Measurements from ENCODE around the gene BPIFB1.

BPIFB1 gene

GRCh38 chr20:33306228-33306627, 23.2 kb downstream of the BPIFB1 start:
- no peak overlapping the region for H3K27ac ChIP-seq
- no peak overlapping the region for H3K4me3 ChIP-seq
- no peak for DNase-seq (ENCODE audit: low spot score)
- TF ChIP-seq, protein P1, sequence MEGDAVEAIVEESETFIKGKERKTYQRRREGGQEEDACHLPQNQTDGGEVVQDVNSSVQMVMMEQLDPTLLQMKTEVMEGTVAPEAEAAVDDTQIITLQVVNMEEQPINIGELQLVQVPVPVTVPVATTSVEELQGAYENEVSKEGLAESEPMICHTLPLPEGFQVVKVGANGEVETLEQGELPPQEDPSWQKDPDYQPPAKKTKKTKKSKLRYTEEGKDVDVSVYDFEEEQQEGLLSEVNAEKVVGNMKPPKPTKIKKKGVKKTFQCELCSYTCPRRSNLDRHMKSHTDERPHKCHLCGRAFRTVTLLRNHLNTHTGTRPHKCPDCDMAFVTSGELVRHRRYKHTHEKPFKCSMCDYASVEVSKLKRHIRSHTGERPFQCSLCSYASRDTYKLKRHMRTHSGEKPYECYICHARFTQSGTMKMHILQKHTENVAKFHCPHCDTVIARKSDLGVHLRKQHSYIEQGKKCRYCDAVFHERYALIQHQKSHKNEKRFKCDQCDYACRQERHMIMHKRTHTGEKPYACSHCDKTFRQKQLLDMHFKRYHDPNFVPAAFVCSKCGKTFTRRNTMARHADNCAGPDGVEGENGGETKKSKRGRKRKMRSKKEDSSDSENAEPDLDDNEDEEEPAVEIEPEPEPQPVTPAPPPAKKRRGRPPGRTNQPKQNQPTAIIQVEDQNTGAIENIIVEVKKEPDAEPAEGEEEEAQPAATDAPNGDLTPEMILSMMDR (IDR thresholded peaks at IDR 0.05), result no peak

GRCh38 chr20:33306807-33307206, 23.8 kb downstream of the BPIFB1 start:
- no peak overlapping the region for H3K27ac ChIP-seq
- H3K4me3 ChIP-seq, result no peak overlapping the region
- TF ChIP-seq, protein P1 (IDR thresholded peaks at IDR 0.05), result no peak
- DNase-seq (ENCODE audit: low spot score), result no peak

- Histone ChIP-seq H3K27ac (no peak overlapping the region), H3K4me3 (no peak overlapping the region)
- TF ChIP-seq, protein P1 (IDR thresholded peaks at IDR 0.05), result no peak
- no peak for DNase-seq (ENCODE audit: low spot score)
Measured at GRCh38 chr20:33308668-33309067, 25.7 kb downstream of the BPIFB1 start.

DNA sequence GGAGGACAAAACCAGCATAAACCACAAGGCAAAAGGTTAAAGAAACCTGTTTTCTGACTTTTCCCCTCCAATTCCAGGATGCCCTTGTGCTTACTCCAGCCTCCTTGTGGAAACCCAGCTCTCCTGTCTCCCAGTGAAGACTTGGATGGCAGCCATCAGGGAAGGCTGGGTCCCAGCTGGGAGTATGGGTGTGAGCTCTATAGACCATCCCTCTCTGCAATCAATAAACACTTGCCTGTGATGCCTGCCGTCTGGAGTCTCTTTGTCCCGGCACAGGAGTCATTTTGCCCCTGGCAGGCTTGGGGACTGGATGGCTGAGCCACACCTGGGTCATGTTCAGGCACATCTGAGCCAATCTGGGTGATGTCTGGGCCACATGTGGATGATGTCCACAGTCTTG, 26.6 kb downstream of the BPIFB1 start:
- no peak for DNase-seq (ENCODE audit: low spot score)
- Histone ChIP-seq H3K27ac (no peak overlapping the region), H3K4me3 (no peak overlapping the region)
- TF ChIP-seq, protein P1 (IDR thresholded peaks at IDR 0.05), result no peak

GRCh38 chr20:33310327-33310899, 27.4 kb downstream of the BPIFB1 start:
- no peak overlapping the region for H3K4me3 ChIP-seq
- TF ChIP-seq, protein P1 (IDR thresholded peaks at IDR 0.05), result no peak

DNA sequence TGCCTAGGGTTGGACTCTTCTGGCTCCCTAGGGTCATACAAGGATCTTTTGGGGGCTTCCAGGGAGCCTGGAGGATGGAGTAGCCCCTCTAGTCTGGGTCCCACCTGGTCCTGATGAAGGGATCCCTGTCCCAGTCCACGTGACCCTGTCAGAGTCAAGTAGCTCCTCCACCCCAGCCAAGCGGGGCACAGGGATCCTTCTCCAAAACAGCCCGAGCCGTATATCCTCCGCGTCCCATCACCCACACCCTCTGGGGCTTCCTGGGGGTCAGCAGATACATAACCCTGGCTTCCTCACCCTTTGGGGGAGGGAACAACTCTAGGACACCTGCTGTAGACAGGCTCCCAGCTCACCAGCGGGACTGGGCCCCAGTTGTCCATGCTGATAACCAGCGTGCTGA, 28.0 kb downstream of the BPIFB1 start:
- TF ChIP-seq, protein P1 (IDR thresholded peaks at IDR 0.05), result no peak
- no peak for DNase-seq (ENCODE audit: low spot score)
- no peak overlapping the region for H3K27ac ChIP-seq
- H3K4me3 ChIP-seq, result no peak overlapping the region

More at GRCh38 chr20:33310327-33310899, 27.4 kb downstream of the BPIFB1 start:
- H3K27ac ChIP-seq, result no peak overlapping the region
- no peak for DNase-seq (ENCODE audit: low spot score)

DNA sequence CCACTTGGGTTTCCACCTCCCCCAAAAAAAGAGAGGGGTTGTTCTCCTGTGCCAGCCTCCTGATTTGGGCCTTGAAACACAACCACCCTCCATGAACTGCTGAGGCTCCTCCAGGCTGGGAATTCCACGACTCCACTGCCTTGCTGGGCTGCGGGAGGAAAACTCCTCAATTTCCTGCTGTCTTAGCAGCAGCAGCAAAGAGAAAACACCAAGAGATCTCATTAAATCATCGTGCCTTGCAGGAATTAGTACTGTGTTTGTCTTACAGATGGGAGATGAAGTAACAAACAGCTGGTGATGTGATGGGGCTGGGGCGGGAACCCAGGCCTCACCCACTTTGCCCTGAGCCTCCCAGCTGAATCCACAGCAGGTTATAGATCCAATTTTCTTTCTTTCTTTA, 29.0 kb downstream of the BPIFB1 start:
- TF ChIP-seq, protein P1 (IDR thresholded peaks at IDR 0.05), result no peak

More for the DNA sequence above, 29.0 kb downstream of the BPIFB1 start:
- no peak for DNase-seq (ENCODE audit: low spot score)
- no peak overlapping the region for H3K27ac ChIP-seq
- H3K4me3 ChIP-seq, result no peak overlapping the region

Measured in coronary artery (tissue), 2 donors.